WERI-Rb-1 (cell line): Measurements from ENCODE around the gene XPO5.

Experiments
- DNase-seq: peaks from one replicate; pipeline ENCODE4 v3.0.0-alpha.2; 2020
- H3K27ac ChIP-seq: fragments of 250-450 bp; sonication (Bioruptor Pico); 2 replicates; pipeline ENCODE4 v1.5.1; 2020; ENCODE audit warnings: mild to moderate bottlenecking, moderate library complexity
- H3K27me3 ChIP-seq: fragments of 250-450 bp; sonication (Bioruptor Pico); 2 replicates; pipeline ENCODE4 v1.5.1; 2021; ENCODE audit warnings: mild to moderate bottlenecking, low read depth, moderate library complexity; ENCODE audit not compliant: insufficient read depth, severe bottlenecking
- H3K36me3 ChIP-seq: fragments of 250-450 bp; sonication (Bioruptor Pico); 2 replicates; pipeline ENCODE4 v1.5.1; 2020; ENCODE audit warnings: mild to moderate bottlenecking, moderate library complexity
- H3K4me3 ChIP-seq: 2 replicates; pipeline ENCODE4 v1.5.1; 2011; ENCODE audit warnings: low read depth, mild to moderate bottlenecking, control low read depth, low read length
- H3K9me3 ChIP-seq: fragments of 250-450 bp; sonication (Bioruptor Pico); 2 replicates; pipeline ENCODE4 v1.5.1; 2021; ENCODE audit warnings: mild to moderate bottlenecking, moderate library complexity; ENCODE audit not compliant: severe bottlenecking
- CTCF ChIP-seq: IDR thresholded peaks from 2 replicates; pipeline ENCODE4 v1.5.1; 2011; ENCODE audit warnings: low read depth, mild to moderate bottlenecking, control low read depth, inconsistent platforms, low read length

XPO5 gene

DNA sequence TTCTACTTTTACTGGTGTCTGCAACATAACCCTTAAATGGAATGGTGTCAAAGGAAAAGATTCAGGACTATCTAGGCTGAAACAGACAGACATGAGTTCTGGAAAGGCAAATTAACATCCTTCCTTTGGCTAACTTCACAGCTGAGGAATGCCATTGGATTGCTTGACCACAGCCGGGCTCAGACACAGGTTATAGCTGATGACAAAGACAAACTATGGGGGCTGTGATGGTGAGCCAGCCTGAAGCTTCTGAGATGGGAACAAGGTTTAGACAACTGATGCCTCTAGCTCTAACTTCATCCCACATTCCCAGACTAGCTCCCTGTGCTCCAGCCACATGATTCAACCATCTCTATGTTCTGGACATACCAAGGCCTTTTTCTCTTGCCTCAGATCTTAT is 43.6 kb downstream of the XPO5 start:
- H3K9me3 ChIP-seq, result no peaks in the 10 kb centered on the region
- no peak for TF ChIP-seq CTCF
- no peaks in the 10 kb centered on the region for H3K27me3 ChIP-seq
- peaks cover 96% of the 10 kb centered on the region for H3K36me3 ChIP-seq
- no peak for DNase-seq
- H3K27ac ChIP-seq, result no peak overlapping the region
- H3K4me3 ChIP-seq, result no peak overlapping the region

DNA sequence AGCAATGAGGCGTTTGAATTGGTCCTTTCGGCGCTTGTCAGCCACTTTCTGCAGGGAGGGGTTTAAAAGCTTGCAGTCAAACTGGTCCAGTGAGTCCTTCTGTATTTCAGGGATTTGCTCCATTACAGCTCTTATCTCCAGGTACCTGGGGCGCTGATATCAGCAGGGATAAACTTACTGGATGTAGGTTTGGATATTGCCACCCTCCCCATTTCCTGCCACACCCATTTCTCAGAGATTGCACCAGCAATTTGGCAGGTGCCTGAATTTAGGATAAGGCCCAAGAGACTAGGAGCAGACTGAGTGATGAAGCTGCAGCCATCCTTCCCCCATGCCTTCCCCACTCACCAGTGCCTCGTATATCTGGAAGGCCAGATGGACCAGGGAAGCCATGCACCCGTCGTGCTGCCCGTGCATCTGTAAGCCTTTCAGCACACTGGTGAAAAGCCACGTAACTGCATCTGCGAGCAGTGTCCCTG is 51.3 kb downstream of the XPO5 start:
- Histone ChIP-seq H3K27ac (no peak overlapping the region), H3K36me3 (peaks cover 99% of the 10 kb centered on the region), H3K4me3 (no peak overlapping the region), H3K27me3 (no peaks in the 10 kb centered on the region), H3K9me3 (no peaks in the 10 kb centered on the region)
- no peak for DNase-seq
- no peak for TF ChIP-seq CTCF

- H3K4me3 ChIP-seq, result no peak overlapping the region
- H3K36me3 ChIP-seq, result peaks cover 100% of the 10 kb centered on the region
- TF ChIP-seq CTCF, result no peak
- H3K27ac ChIP-seq, result no peak overlapping the region
- H3K9me3 ChIP-seq, result no peaks in the 10 kb centered on the region
- H3K27me3 ChIP-seq, result no peaks in the 10 kb centered on the region
- DNase-seq, result no peak
Measured at GRCh38 chr6:43523284-43523683, 52.6 kb downstream of the XPO5 start.

GRCh38 chr6:43522547-43523261 is 53.1 kb downstream of the XPO5 start:
- no peak for TF ChIP-seq CTCF
- Histone ChIP-seq H3K9me3 (no peaks in the 10 kb centered on the region), H3K4me3 (no peak overlapping the region), H3K36me3 (peaks cover 97% of the 10 kb centered on the region), H3K27me3 (no peaks in the 10 kb centered on the region), H3K27ac (no peak overlapping the region)
- no peak for DNase-seq

- H3K36me3 ChIP-seq, result peaks cover 92% of the 10 kb centered on the region
- no peak for TF ChIP-seq CTCF
- no peak for DNase-seq
Measured at GRCh38 chr6:43521836-43522235, 54.0 kb downstream of the XPO5 start.

DNA sequence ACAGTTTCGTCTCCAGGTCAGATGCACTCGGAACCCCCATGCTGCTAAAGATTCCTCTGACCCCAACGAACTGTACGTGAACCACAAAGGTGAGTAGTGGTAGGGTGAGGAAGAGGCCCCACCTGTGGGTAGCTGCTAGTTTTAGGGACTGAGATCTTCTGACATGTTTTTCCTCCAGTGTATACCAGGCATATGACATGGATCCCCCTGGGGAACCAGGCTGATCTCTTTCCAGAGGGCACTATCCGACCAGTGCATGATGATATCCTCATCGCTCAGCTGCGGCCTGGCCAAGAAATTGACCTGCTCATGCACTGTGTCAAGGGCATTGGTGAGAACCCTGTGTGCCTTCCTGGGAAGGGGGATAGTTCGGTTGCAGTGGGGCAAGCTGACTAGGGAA is 55.7 kb downstream of the XPO5 start:
- Histone ChIP-seq H3K9me3 (no peaks in the 10 kb centered on the region), H3K27ac (no peak overlapping the region), H3K4me3 (no peak overlapping the region), H3K27me3 (no peaks in the 10 kb centered on the region), H3K36me3 (peaks cover 84% of the 10 kb centered on the region)
- no peak for TF ChIP-seq CTCF
- no peak for DNase-seq

More at GRCh38 chr6:43521836-43522235, 54.0 kb downstream of the XPO5 start:
- no peaks in the 10 kb centered on the region for H3K9me3 ChIP-seq
- no peak overlapping the region for H3K27ac ChIP-seq
- H3K27me3 ChIP-seq, result no peaks in the 10 kb centered on the region
- no peak overlapping the region for H3K4me3 ChIP-seq
